Activated naive CD8-positive, alpha-beta T cell treated with anti-CD3 and anti-CD28 coated beads, Interleukin-2, amount 50 U/mL, for 24 hours (primary cell): Measurements from ENCODE around the gene TNFSF13.

Experiments
- ATAC-seq: fragments of 150-1000 bp; cut with Tn5 transposase; one replicate; pipeline ENCODE4 v1.10.0; 2021
- DNase-seq: peaks from one replicate; pipeline ENCODE4 v3.0.0; 2021
- H3K27ac Mint-ChIP-seq: one replicate; pipeline ENCODE4 v1.8.0; 2021; ENCODE audit warnings: mild to moderate bottlenecking, mixed read lengths
- H3K27me3 Mint-ChIP-seq: one replicate; pipeline ENCODE4 v1.8.0; 2021; ENCODE audit warnings: mixed read lengths
- H3K36me3 Mint-ChIP-seq: one replicate; pipeline ENCODE4 v1.8.0; 2021; ENCODE audit warnings: low read depth, mixed read lengths
- H3K4me1 Mint-ChIP-seq: one replicate; pipeline ENCODE4 v1.8.0; 2021; ENCODE audit warnings: mixed read lengths
- H3K4me3 Mint-ChIP-seq: one replicate; pipeline ENCODE4 v1.8.0; 2021; ENCODE audit warnings: mild to moderate bottlenecking, moderate library complexity, mixed read lengths
- H3K9me3 Mint-ChIP-seq: one replicate; pipeline ENCODE4 v1.8.0; 2021; ENCODE audit warnings: mixed read lengths

The TNFSF13 gene

GRCh38 chr17:7560172-7561027, 1.9 kb downstream of the TNFSF13 start:
- DNase-seq (peak; percentile 76), ATAC-seq (peak; percentile 50)
- Mint-ChIP-seq H3K9me3 (no peaks in the 10 kb centered on the region), H3K27me3 (no peaks in the 10 kb centered on the region), H3K4me3 (peak overlapping the region; percentile 95), H3K4me1 (peaks cover 60% of the 10 kb centered on the region), H3K27ac (peak overlapping the region; percentile 96), H3K36me3 (peaks cover 19% of the 10 kb centered on the region)

GRCh38 chr17:7561028-7561575, 2.6 kb downstream of the TNFSF13 start:
- peak overlapping the region; percentile 96 for H3K27ac Mint-ChIP-seq
- H3K4me3 Mint-ChIP-seq: peak overlapping the region; percentile 95
- no peaks in the 10 kb centered on the region for H3K27me3 Mint-ChIP-seq
- no peaks in the 10 kb centered on the region for H3K9me3 Mint-ChIP-seq
- peaks cover 25% of the 10 kb centered on the region for H3K36me3 Mint-ChIP-seq
- H3K4me1 Mint-ChIP-seq: peaks cover 57% of the 10 kb centered on the region
- ATAC-seq: peak; percentile 78
- peak; percentile 90 for DNase-seq

- Mint-ChIP-seq H3K27me3 (no peaks in the 10 kb centered on the region), H3K9me3 (no peaks in the 10 kb centered on the region), H3K27ac (peak within 1 kb of the TSS; percentile 96), H3K4me3 (peak within 1 kb of the TSS; percentile 95), H3K4me1 (peaks cover 53% of the 10 kb centered on the region), H3K36me3 (peaks cover 27% of the 10 kb centered on the region)
- DNase-seq: peak; percentile 95
- ATAC-seq: peak; percentile 74
These were observed 3.1 kb downstream of the TNFSF13 start, which contains the start of gene SENP3 for GRCh38 chr17:7561589-7562207. Gene SENP3 (plus strand): TSS chr17:7561919. CDS start chr17:7563077, 1,158 bp downstream.

GRCh38 chr17:7562208-7562605, 3.7 kb downstream of the TNFSF13 start:
- H3K4me1 Mint-ChIP-seq: peaks cover 55% of the 10 kb centered on the region
- H3K27ac Mint-ChIP-seq: peak overlapping the region; percentile 96
- H3K9me3 Mint-ChIP-seq: no peaks in the 10 kb centered on the region
- no peak for DNase-seq
- no peak for ATAC-seq
- H3K36me3 Mint-ChIP-seq: peaks cover 31% of the 10 kb centered on the region
- peak overlapping the region; percentile 95 for H3K4me3 Mint-ChIP-seq
- no peaks in the 10 kb centered on the region for H3K27me3 Mint-ChIP-seq

DNA sequence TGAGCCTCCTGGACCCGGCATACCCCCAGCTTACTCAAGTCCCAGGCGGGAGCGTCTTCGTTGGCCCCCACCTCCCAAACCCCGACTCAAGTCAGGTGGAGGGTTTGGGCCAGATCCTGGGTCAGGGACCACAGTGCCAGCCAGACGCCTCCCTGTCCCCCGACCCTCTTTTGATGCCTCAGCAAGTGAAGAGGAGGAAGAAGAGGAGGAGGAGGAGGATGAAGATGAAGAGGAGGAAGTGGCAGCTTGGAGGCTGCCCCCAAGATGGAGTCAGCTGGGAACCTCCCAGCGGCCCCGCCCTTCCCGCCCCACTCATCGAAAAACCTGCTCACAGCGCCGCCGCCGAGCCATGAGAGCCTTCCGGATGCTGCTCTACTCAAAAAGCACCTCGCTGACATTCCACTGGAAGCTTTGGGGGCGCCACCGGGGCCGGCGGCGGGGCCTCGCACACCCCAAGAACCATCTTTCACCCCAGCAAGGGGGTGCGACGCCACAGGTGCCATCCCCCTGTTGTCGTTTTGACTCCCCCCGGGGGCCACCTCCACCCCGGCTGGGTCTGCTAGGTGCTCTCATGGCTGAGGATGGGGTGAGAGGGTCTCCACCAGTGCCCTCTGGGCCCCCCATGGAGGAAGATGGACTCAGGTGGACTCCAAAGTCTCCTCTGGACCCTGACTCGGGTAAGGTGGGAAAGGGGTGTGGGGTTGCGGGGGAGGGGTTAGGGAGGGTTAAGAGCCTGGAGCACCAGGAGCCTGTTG, 4.7 kb downstream of the TNFSF13 start:
- peak overlapping the region; percentile 95 for H3K4me3 Mint-ChIP-seq
- H3K27me3 Mint-ChIP-seq: no peaks in the 10 kb centered on the region
- DNase-seq (no peak), ATAC-seq (no peak)
- peak overlapping the region; percentile 96 for H3K27ac Mint-ChIP-seq
- H3K9me3 Mint-ChIP-seq: no peaks in the 10 kb centered on the region
- H3K36me3 Mint-ChIP-seq: peaks cover 36% of the 10 kb centered on the region
- peaks cover 52% of the 10 kb centered on the region for H3K4me1 Mint-ChIP-seq

GRCh38 chr17:7569571-7569970, 11.0 kb downstream of the TNFSF13 start:
- Mint-ChIP-seq H3K27ac (peak overlapping the region; percentile 1), H3K36me3 (peaks cover 64% of the 10 kb centered on the region), H3K27me3 (peaks cover 6% of the 10 kb centered on the region), H3K4me3 (no peak overlapping the region), H3K9me3 (no peaks in the 10 kb centered on the region), H3K4me1 (peaks cover 27% of the 10 kb centered on the region)
- ATAC-seq (no peak), DNase-seq (no peak)

DNA sequence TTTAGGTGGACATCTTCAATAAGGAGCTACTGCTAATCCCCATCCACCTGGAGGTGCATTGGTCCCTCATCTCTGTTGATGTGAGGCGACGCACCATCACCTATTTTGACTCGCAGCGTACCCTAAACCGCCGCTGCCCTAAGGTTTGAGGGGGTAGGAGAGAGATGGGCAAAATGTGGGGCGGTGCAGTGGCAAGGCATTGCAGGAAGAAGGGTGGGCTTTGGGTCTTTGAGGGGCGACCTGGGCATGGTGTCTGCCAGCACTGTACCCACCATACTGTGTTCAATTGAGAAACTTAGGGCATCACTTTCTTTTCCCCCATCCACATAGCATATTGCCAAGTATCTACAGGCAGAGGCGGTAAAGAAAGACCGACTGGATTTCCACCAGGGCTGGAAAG, 11.8 kb downstream of the TNFSF13 start:
- ATAC-seq (no peak), DNase-seq (no peak)
- no peak overlapping the region for H3K4me3 Mint-ChIP-seq
- peak overlapping the region; percentile 10 for H3K27ac Mint-ChIP-seq
- H3K27me3 Mint-ChIP-seq: peaks cover 6% of the 10 kb centered on the region
- peaks cover 34% of the 10 kb centered on the region for H3K4me1 Mint-ChIP-seq
- H3K36me3 Mint-ChIP-seq: peaks cover 67% of the 10 kb centered on the region
- H3K9me3 Mint-ChIP-seq: no peaks in the 10 kb centered on the region

DNA sequence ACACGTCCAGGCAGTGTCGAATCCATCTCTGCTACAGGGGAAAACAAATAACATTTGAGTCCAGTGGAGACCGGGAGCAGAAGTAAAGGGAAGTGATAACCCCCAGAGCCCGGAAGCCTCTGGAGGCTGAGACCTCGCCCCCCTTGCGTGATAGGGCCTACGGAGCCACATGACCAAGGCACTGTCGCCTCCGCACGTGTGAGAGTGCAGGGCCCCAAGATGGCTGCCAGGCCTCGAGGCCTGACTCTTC, 13.7 kb downstream of the TNFSF13 start:
- ATAC-seq: no peak
- H3K4me3 Mint-ChIP-seq: peak overlapping the region; percentile 91
- H3K36me3 Mint-ChIP-seq: peaks cover 74% of the 10 kb centered on the region
- no peak for DNase-seq
- peaks cover 6% of the 10 kb centered on the region for H3K27me3 Mint-ChIP-seq
- H3K9me3 Mint-ChIP-seq: no peaks in the 10 kb centered on the region
- peak overlapping the region; percentile 100 for H3K27ac Mint-ChIP-seq
- H3K4me1 Mint-ChIP-seq: peaks cover 51% of the 10 kb centered on the region

GRCh38 chr17:7572588-7573323, 14.2 kb downstream of the TNFSF13 start:
- peak; percentile 100 for DNase-seq
- peaks cover 74% of the 10 kb centered on the region for H3K36me3 Mint-ChIP-seq
- ATAC-seq: peak; percentile 91
- peak overlapping the region; percentile 91 for H3K4me3 Mint-ChIP-seq
- H3K27ac Mint-ChIP-seq: peak overlapping the region; percentile 100
- H3K9me3 Mint-ChIP-seq: no peaks in the 10 kb centered on the region
- H3K27me3 Mint-ChIP-seq: peaks cover 6% of the 10 kb centered on the region
- peaks cover 53% of the 10 kb centered on the region for H3K4me1 Mint-ChIP-seq

- Mint-ChIP-seq H3K4me3 (peak overlapping the region; percentile 91), H3K36me3 (peaks cover 81% of the 10 kb centered on the region), H3K4me1 (peaks cover 61% of the 10 kb centered on the region), H3K9me3 (no peaks in the 10 kb centered on the region), H3K27ac (peak overlapping the region; percentile 100), H3K27me3 (peaks cover 6% of the 10 kb centered on the region)
- DNase-seq (peak; percentile 90), ATAC-seq (peak; percentile 40)
These were observed 15.0 kb downstream of the TNFSF13 start for GRCh38 chr17:7573324-7574080.

DNA sequence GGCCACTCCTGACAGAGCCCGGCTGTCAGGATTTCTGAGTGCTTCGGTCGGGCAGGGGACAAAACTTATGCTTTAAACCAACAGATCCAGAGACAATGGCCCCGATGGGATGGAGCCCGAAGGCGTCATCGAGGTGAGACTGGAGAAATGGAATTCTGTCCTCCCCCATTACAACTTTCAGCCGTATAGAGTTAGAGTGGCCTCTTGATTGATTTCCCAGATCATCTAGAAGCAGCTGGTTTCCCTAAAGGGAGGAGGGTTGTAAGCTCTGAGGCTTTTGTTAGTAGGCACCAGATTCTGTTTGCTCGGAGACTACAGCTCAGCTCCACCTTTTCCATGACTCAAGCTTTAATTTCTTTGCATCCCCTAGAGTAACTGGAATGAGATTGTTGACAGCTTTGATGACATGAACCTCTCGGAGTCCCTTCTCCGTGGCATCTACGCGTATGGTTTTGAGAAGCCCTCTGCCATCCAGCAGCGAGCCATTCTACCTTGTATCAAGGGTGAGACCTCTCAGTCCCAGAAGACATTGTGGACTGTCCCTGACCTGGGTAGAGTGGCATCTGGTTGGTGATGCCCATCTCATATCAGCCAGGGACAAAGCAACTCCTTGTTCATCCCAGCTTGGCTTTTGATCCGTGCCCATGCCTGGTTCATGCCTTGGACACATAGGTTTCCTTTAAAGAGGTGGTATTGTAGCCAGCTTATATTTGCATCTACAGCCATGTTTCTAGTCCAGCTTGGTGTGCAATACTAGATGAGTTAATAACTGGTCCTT, 15.8 kb downstream of the TNFSF13 start:
- DNase-seq (no peak), ATAC-seq (no peak)
- Mint-ChIP-seq H3K4me3 (peak overlapping the region; percentile 91), H3K9me3 (no peaks in the 10 kb centered on the region), H3K36me3 (peaks cover 82% of the 10 kb centered on the region), H3K4me1 (peaks cover 70% of the 10 kb centered on the region), H3K27me3 (peaks cover 6% of the 10 kb centered on the region), H3K27ac (peak overlapping the region; percentile 100)

DNA sequence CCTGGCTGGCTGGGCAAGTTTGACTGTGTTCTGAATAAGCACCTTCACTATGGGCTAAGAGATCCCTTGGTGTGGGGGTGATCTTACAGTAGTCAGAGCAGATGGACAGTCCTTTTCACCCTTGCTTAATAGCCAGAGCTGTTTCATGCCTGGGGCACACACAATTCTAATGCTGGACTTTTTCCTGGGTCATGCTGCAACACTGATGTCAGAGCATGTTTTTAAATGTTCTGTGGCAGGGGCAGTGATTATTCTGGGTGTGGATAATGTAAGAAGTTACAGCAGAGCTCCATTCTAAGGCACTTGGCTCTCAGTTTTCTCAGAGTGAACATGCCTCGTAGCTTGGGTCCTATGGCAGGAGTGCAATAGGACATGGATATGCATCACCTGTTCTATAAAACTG, 16.9 kb downstream of the TNFSF13 start:
- H3K4me3 Mint-ChIP-seq: peak overlapping the region; percentile 91
- H3K36me3 Mint-ChIP-seq: peaks cover 83% of the 10 kb centered on the region
- H3K4me1 Mint-ChIP-seq: peaks cover 79% of the 10 kb centered on the region
- ATAC-seq (no peak), DNase-seq (no peak)
- peak overlapping the region; percentile 100 for H3K27ac Mint-ChIP-seq
- H3K9me3 Mint-ChIP-seq: no peaks in the 10 kb centered on the region
- H3K27me3 Mint-ChIP-seq: peaks cover 6% of the 10 kb centered on the region

GRCh38 chr17:7575959-7576358, 17.4 kb downstream of the TNFSF13 start:
- ATAC-seq (no peak), DNase-seq (no peak)
- peak overlapping the region; percentile 91 for H3K4me3 Mint-ChIP-seq
- H3K9me3 Mint-ChIP-seq: no peaks in the 10 kb centered on the region
- H3K4me1 Mint-ChIP-seq: peaks cover 82% of the 10 kb centered on the region
- H3K36me3 Mint-ChIP-seq: peaks cover 80% of the 10 kb centered on the region
- peak overlapping the region; percentile 100 for H3K27ac Mint-ChIP-seq
- H3K27me3 Mint-ChIP-seq: peaks cover 6% of the 10 kb centered on the region
